ENCODE results near the gene MRM1.
"Not testable (repeated sequence)": the region's sequence is repeated elsewhere in the genome, so short reads cannot be mapped to it uniquely, and the experiment has no call there.

MRM1 gene

GRCh38 chr17:36593656-36594316, 7.6 kb upstream of the MRM1 start:
- DNase-seq (ENCODE audit: low read depth in 1 of 2, low spot score in 1 of 2), result peak in 1 of 2 experiments; percentile 90
- no peak for TF ChIP-seq JUND (IDR thresholded peaks at IDR 0.05; ENCODE audit: low read depth)
- in situ Hi-C loops (cut with HindIII; ENCODE audit: low pct_unique_long_range_greater_than_20kb, low sequenced_read_pairs), result no loop called here

GRCh38 chr17:36594626-36595401, 6.6 kb upstream of the MRM1 start:
- in situ Hi-C loops (cut with HindIII; ENCODE audit: low pct_unique_long_range_greater_than_20kb, low sequenced_read_pairs), result no loop called here

GRCh38 chr17:36597226-36597625, 4.2 kb upstream of the MRM1 start:
- TF ChIP-seq JUND (IDR thresholded peaks at IDR 0.05; ENCODE audit: low read depth), result no peak
- no peak for DNase-seq (ENCODE audit: low read depth in 1 of 2, low spot score in 1 of 2)
- in situ Hi-C loops (cut with HindIII; ENCODE audit: low pct_unique_long_range_greater_than_20kb, low sequenced_read_pairs), result no loop called here

More at GRCh38 chr17:36594626-36595401, 6.6 kb upstream of the MRM1 start:
- TF ChIP-seq JUND (IDR thresholded peaks at IDR 0.05; ENCODE audit: low read depth), result no peak
- DNase-seq (ENCODE audit: low read depth in 1 of 2, low spot score in 1 of 2), result no peak

- no peak for DNase-seq (ENCODE audit: low read depth in 1 of 2, low spot score in 1 of 2)
- TF ChIP-seq JUND (IDR thresholded peaks at IDR 0.05; ENCODE audit: low read depth), result no peak
- in situ Hi-C loops (cut with HindIII; ENCODE audit: low pct_unique_long_range_greater_than_20kb, low sequenced_read_pairs), result no loop called here
These were observed 3.3 kb upstream of the MRM1 start for GRCh38 chr17:36597866-36598777.

- DNase-seq (ENCODE audit: low read depth in 1 of 2, low spot score in 1 of 2), result no peak
- TF ChIP-seq JUND (IDR thresholded peaks at IDR 0.05; ENCODE audit: low read depth), result no peak
- in situ Hi-C loops (cut with HindIII; ENCODE audit: low pct_unique_long_range_greater_than_20kb, low sequenced_read_pairs), result no loop called here
These were observed 2.4 kb upstream of the MRM1 start for GRCh38 chr17:36598951-36599401.

- no peak for DNase-seq (ENCODE audit: low read depth in 1 of 2, low spot score in 1 of 2)
- in situ Hi-C loops (cut with HindIII; ENCODE audit: low pct_unique_long_range_greater_than_20kb, low sequenced_read_pairs), result no loop called here
These were observed 1.7 kb upstream of the MRM1 start for GRCh38 chr17:36599546-36600250.

GRCh38 chr17:36600465-36600864, 918 bp upstream of the MRM1 start:
- DNase-seq (ENCODE audit: low read depth in 1 of 2, low spot score in 1 of 2), result no peak
- in situ Hi-C loops (cut with HindIII; ENCODE audit: low pct_unique_long_range_greater_than_20kb, low sequenced_read_pairs), result no loop called here
- TF ChIP-seq JUND (IDR thresholded peaks at IDR 0.05; ENCODE audit: low read depth), result no peak

More at GRCh38 chr17:36599546-36600250, 1.7 kb upstream of the MRM1 start:
- TF ChIP-seq JUND (IDR thresholded peaks at IDR 0.05; ENCODE audit: low read depth), result no peak

GRCh38 chr17:36600936-36601302, 464 bp upstream of the MRM1 start:
- in situ Hi-C loops (cut with HindIII; ENCODE audit: low pct_unique_long_range_greater_than_20kb, low sequenced_read_pairs), result no loop called here
- DNase-seq (ENCODE audit: low read depth in 1 of 2, low spot score in 1 of 2), result peak in 1 of 2 experiments; percentile 15
- no peak for TF ChIP-seq JUND (IDR thresholded peaks at IDR 0.05; ENCODE audit: low read depth)

GRCh38 chr17:36602030-36602748, 806 bp downstream of the MRM1 start:
- TF ChIP-seq JUND (IDR thresholded peaks at IDR 0.05; ENCODE audit: low read depth), result no peak
- DNase-seq (ENCODE audit: low read depth in 1 of 2, low spot score in 1 of 2), result peak in 1 of 2 experiments; percentile 30
- in situ Hi-C loops (cut with HindIII; ENCODE audit: low pct_unique_long_range_greater_than_20kb, low sequenced_read_pairs), result no loop called here

- peak in 1 of 2 experiments; percentile 71 for DNase-seq (ENCODE audit: low read depth in 1 of 2, low spot score in 1 of 2)
- TF ChIP-seq JUND (IDR thresholded peaks at IDR 0.05; ENCODE audit: low read depth), result no peak
- in situ Hi-C loops (cut with HindIII; ENCODE audit: low pct_unique_long_range_greater_than_20kb, low sequenced_read_pairs), result no loop called here
These were observed 1.6 kb downstream of the MRM1 start for GRCh38 chr17:36602924-36603384.

GRCh38 chr17:36605028-36605427, 3.6 kb downstream of the MRM1 start:
- DNase-seq (ENCODE audit: low read depth in 1 of 2, low spot score in 1 of 2); in situ Hi-C loops (cut with HindIII; ENCODE audit: low pct_unique_long_range_greater_than_20kb, low sequenced_read_pairs): not testable (repeated sequence)
